Upper lobe of left lung (tissue), 6 donors: ENCODE data around the gene SGPL1. TPM values are rescaled to one million over a fixed set of nuclear protein-coding genes. Genes with fewer than 3 reads are reported as not detected.
A peak's percentile ranks its signal among the peaks of the same experiment; 100 is the strongest.

Experiments used
- ATAC-seq, 2 donors: fragments of 200-7000 bp; cut with Tn5 transposase; one replicate each; pipeline ENCODE4 v1.9.1; 2022; ENCODE audit warnings: mild to moderate bottlenecking in 2 of 2, moderate library complexity in 2 of 2; ENCODE audit not compliant: low FRiP score in 2 of 2
- DNase-seq, 2 donors: peaks; one replicate each; pipeline ENCODE4 v3.0.0-alpha.2; 2019 to 2020
- H3K27ac ChIP-seq, 4 donors: fragments of 200-600 bp; sonication (generic); one replicate each; pipeline ENCODE4 v1.5.1; 2016 to 2019
- H3K27me3 ChIP-seq, 4 donors: fragments of 200-600 bp; sonication (generic); one replicate each; pipeline ENCODE4 v1.5.1; 2017 to 2019
- H3K36me3 ChIP-seq, 4 donors: fragments of 200-600 bp; sonication (generic); one replicate each; pipeline ENCODE4 v1.5.1; 2016 to 2019
- H3K4me1 ChIP-seq, 4 donors: fragments of 200-600 bp; sonication (generic); one replicate each; pipeline ENCODE4 v1.5.1; 2018 to 2019
- H3K4me3 ChIP-seq, 4 donors: fragments of 200-600 bp; sonication (generic); one replicate each; pipeline ENCODE4 v1.5.1; 2017 to 2019; ENCODE audit warnings: mild to moderate bottlenecking in 2 of 4, moderate library complexity in 1 of 4
- H3K9me3 ChIP-seq, 4 donors: fragments of 200-600 bp; sonication (generic); one replicate each; pipeline ENCODE4 v1.5.1; 2018 to 2019
- CTCF ChIP-seq, 6 experiments: fragments of 450-650 bp in 4 of 6; fragments of 200-600 bp in 2 of 6; sonication (generic) in 2 of 6; IDR thresholded peaks; one replicate each; pipeline ENCODE4 v1.5.1; 2016 to 2019; ENCODE audit warnings: antibody characterized with exemption in 6 of 6
- EP300 ChIP-seq, 4 donors: sonication (generic); formaldehyde crosslinking; IDR thresholded peaks; one replicate each; pipeline ENCODE4 v1.5.1; 2017; ENCODE audit warnings: antibody characterized with exemption in 4 of 4, control low read depth in 2 of 4
- POLR2A ChIP-seq, 4 donors: fragments of 450-650 bp; IDR thresholded peaks; one replicate each; pipeline ENCODE4 v1.5.1; 2016 to 2017; ENCODE audit warnings: antibody characterized with exemption in 4 of 4, mild to moderate bottlenecking in 2 of 4
- POLR2AphosphoS5 ChIP-seq, 2 donors: sonication (generic); formaldehyde crosslinking; IDR thresholded peaks; one replicate each; pipeline ENCODE4 v1.5.1; 2017; ENCODE audit warnings: antibody characterized with exemption in 2 of 2
- WGBS, 2 donors: methylation state at CpG; one replicate each; pipeline ENCODE4 v1.1.5; 2017 to 2018; 5-methylcytosine and 5-hydroxymethylcytosine counted together
- total RNA-seq, 6 donors: library from RNA; depleted of rRNA in 4 of 6; stranded (reverse); fragments of >200 nt in 4 of 6; gene quantifications; one replicate each; pipeline versions ENCODE4 v1.1.0 to v1.2.1, GENCODE V29; 2016 to 2021
- donor health status: DM: no; HTN: no; CAD: no; lungs with moderate emphysema.
- donor health status: DM: no; HTN: yes; CAD: no; lungs with severe emphysema.

SGPL1 gene
- total RNA-seq, 6 donors from 2014 or later, result 18.4 to 43.8 (median 30.4) TPM

- no peaks in the 10 kb centered on the region for H3K36me3 ChIP-seq
- no peak for ATAC-seq
- TF ChIP-seq EP300 (IDR thresholded peaks at IDR 0.05) (no peak), POLR2AphosphoS5 (IDR thresholded peaks at IDR 0.05) (no peak), POLR2A (IDR thresholded peaks at IDR 0.05) (no peak), CTCF (IDR thresholded peaks at IDR 0.05) (no peak)
Measured at GRCh38 chr10:70810967-70811366, 4.8 kb upstream of the SGPL1 start.

GRCh38 chr10:70811881-70812280 lies 3.9 kb upstream of the SGPL1 start:
- Histone ChIP-seq H3K4me3 (no peak overlapping the region), H3K4me1 (peaks cover 3 to 10% (median 4%) of the 10 kb centered on the region in 4 donors), H3K36me3 (no peaks in the 10 kb centered on the region), H3K9me3 (no peaks in the 10 kb centered on the region), H3K27ac (no peak overlapping the region), H3K27me3 (no peaks in the 10 kb centered on the region)
- 67 to 73% methylated on average over 3 of the region's 3 CpGs for WGBS, 2 donors
- DNase-seq (no peak), ATAC-seq (no peak)
- no peak for TF ChIP-seq POLR2AphosphoS5 (IDR thresholded peaks at IDR 0.05)
- no peak for TF ChIP-seq EP300 (IDR thresholded peaks at IDR 0.05)
- TF ChIP-seq POLR2A (IDR thresholded peaks at IDR 0.05), result no peak
- no peak for TF ChIP-seq CTCF (IDR thresholded peaks at IDR 0.05)

More at GRCh38 chr10:70810967-70811366, 4.8 kb upstream of the SGPL1 start:
- no peaks in the 10 kb centered on the region for H3K27me3 ChIP-seq
- H3K27ac ChIP-seq, result no peak overlapping the region
- WGBS, 2 donors, result 0 to 35% methylated on average over 1 of the region's 1 CpG
- H3K4me1 ChIP-seq, result peaks cover 0 to 6% (median 0%) of the 10 kb centered on the region in 4 donors
- no peak overlapping the region for H3K4me3 ChIP-seq
- no peaks in the 10 kb centered on the region for H3K9me3 ChIP-seq
- no peak for DNase-seq

GRCh38 chr10:70812814-70813213 lies 2.9 kb upstream of the SGPL1 start:
- no peaks in the 10 kb centered on the region for H3K9me3 ChIP-seq
- no peaks in the 10 kb centered on the region for H3K27me3 ChIP-seq
- H3K36me3 ChIP-seq, result peaks cover 0 to 4% (median 0%) of the 10 kb centered on the region in 4 donors
- no peak for TF ChIP-seq CTCF (IDR thresholded peaks at IDR 0.05)
- TF ChIP-seq POLR2A (IDR thresholded peaks at IDR 0.05), result no peak
- no peak for TF ChIP-seq POLR2AphosphoS5 (IDR thresholded peaks at IDR 0.05)
- no peak for TF ChIP-seq EP300 (IDR thresholded peaks at IDR 0.05)
- H3K4me1 ChIP-seq, result peaks cover 8 to 15% (median 10%) of the 10 kb centered on the region in 4 donors
- DNase-seq (no peak), ATAC-seq (no peak)
- no peak overlapping the region for H3K4me3 ChIP-seq
- H3K27ac ChIP-seq, result no peak overlapping the region
- 92 to 97% methylated on average over 4 of the region's 4 CpGs for WGBS, 2 donors

GRCh38 chr10:70814126-70814525 lies 1.6 kb upstream of the SGPL1 start:
- ATAC-seq, result no peak
- Histone ChIP-seq H3K27me3 (no peaks in the 10 kb centered on the region), H3K27ac (no peak overlapping the region), H3K4me3 (no peak overlapping the region), H3K9me3 (no peaks in the 10 kb centered on the region), H3K36me3 (peaks cover 0 to 13% (median 0%) of the 10 kb centered on the region in 4 donors), H3K4me1 (peaks cover 8 to 15% (median 10%) of the 10 kb centered on the region in 4 donors)
- no peak for TF ChIP-seq POLR2A (IDR thresholded peaks at IDR 0.05)
- no peak for TF ChIP-seq EP300 (IDR thresholded peaks at IDR 0.05)
- no peak for TF ChIP-seq POLR2AphosphoS5 (IDR thresholded peaks at IDR 0.05)
- no peak for TF ChIP-seq CTCF (IDR thresholded peaks at IDR 0.05)
- DNase-seq, result no peak
- WGBS, 2 donors, result 89% methylated on average over 4 of the region's 4 CpGs

- peaks cover 8 to 15% (median 10%) of the 10 kb centered on the region in 4 donors for H3K4me1 ChIP-seq
- DNase-seq, result peak; percentile 77 to 94
- ATAC-seq, result peak; percentile 84 to 90
- H3K36me3 ChIP-seq, result peaks cover 0 to 24% (median 0%) of the 10 kb centered on the region in 4 donors
- WGBS, 2 donors, result 0 to 3% methylated on average over 6 to 43 of the region's 43 CpGs
- no peak for TF ChIP-seq EP300 (IDR thresholded peaks at IDR 0.05)
- TF ChIP-seq CTCF (IDR thresholded peaks at IDR 0.05), result no peak
- TF ChIP-seq POLR2A (IDR thresholded peaks at IDR 0.05), result peak in 1 of 4 donors; percentile 53
- peak; percentile 9 to 58 for TF ChIP-seq POLR2AphosphoS5 (IDR thresholded peaks at IDR 0.05)
- H3K9me3 ChIP-seq, result no peaks in the 10 kb centered on the region
- no peaks in the 10 kb centered on the region for H3K27me3 ChIP-seq
- peak overlapping the region; percentile 92 to 96 (median 95) for H3K27ac ChIP-seq
- peak overlapping the region; percentile 77 to 95 (median 86) for H3K4me3 ChIP-seq
Measured at GRCh38 chr10:70816220-70816894, 609 bp downstream of the SGPL1 start.
